ENCODE measurements around the gene SLC31A1.
"Not testable (repeated sequence)": the region's sequence is repeated elsewhere in the genome, so short reads cannot be mapped to it uniquely, and the experiment has no call there.

SLC31A1 gene

GRCh38 chr9:113221800-113222481 lies 597 bp downstream of the SLC31A1 start:
- no peak for DNase-seq

GRCh38 chr9:113222482-113222841 lies 1.1 kb downstream of the SLC31A1 start:
- DNase-seq = no peak

GRCh38 chr9:113223963-113224362 lies 2.6 kb downstream of the SLC31A1 start:
- DNase-seq = no peak

GRCh38 chr9:113227436-113227835 lies 6.1 kb downstream of the SLC31A1 start:
- no peak for DNase-seq

- DNase-seq = peak; percentile 38
Observed at GRCh38 chr9:113228130-113228665, 6.9 kb downstream of the SLC31A1 start.

GRCh38 chr9:113231701-113232100 lies 10.4 kb downstream of the SLC31A1 start:
- DNase-seq = no peak

- not testable (repeated sequence) for DNase-seq
Observed at GRCh38 chr9:113235701-113236255, 14.4 kb downstream of the SLC31A1 start.

- DNase-seq = no peak
Observed at GRCh38 chr9:113237026-113237425, 15.7 kb downstream of the SLC31A1 start.

GRCh38 chr9:113238202-113238858 lies 17.0 kb downstream of the SLC31A1 start:
- DNase-seq = no peak

- DNase-seq = no peak
Observed at GRCh38 chr9:113238859-113239232, 17.5 kb downstream of the SLC31A1 start.

GRCh38 chr9:113241161-113241560 lies 19.8 kb downstream of the SLC31A1 start:
- no peak for DNase-seq

- no peak for DNase-seq
Observed at GRCh38 chr9:113244556-113244955, 23.2 kb downstream of the SLC31A1 start.

GRCh38 chr9:113245894-113246293 lies 24.6 kb downstream of the SLC31A1 start:
- DNase-seq = no peak

GRCh38 chr9:113246928-113247327 lies 25.6 kb downstream of the SLC31A1 start:
- DNase-seq = no peak

GRCh38 chr9:113247640-113248039 lies 26.3 kb downstream of the SLC31A1 start:
- no peak for DNase-seq

GRCh38 chr9:113249661-113250060 lies 28.3 kb downstream of the SLC31A1 start:
- DNase-seq = not testable (repeated sequence)

GRCh38 chr9:113250807-113251206 lies 29.5 kb downstream of the SLC31A1 start:
- no peak for DNase-seq

GRCh38 chr9:113254991-113255390 lies 33.6 kb downstream of the SLC31A1 start:
- no peak for DNase-seq

- no peak for DNase-seq
Observed at GRCh38 chr9:113255438-113255837, 34.1 kb downstream of the SLC31A1 start.

GRCh38 chr9:113257863-113258262 lies 36.5 kb downstream of the SLC31A1 start:
- DNase-seq = no peak

GRCh38 chr9:113258282-113258681 lies 36.9 kb downstream of the SLC31A1 start:
- no peak for DNase-seq

GRCh38 chr9:113261917-113262671 lies 40.8 kb downstream of the SLC31A1 start:
- DNase-seq = no peak

GRCh38 chr9:113266174-113266573 lies 44.8 kb downstream of the SLC31A1 start:
- DNase-seq = no peak

All from central memory CD4-positive, alpha-beta T cell (primary cell).